Stimulated activated CD8-positive, alpha-beta memory T cell treated with anti-CD3 and anti-CD28 coated beads, Interleukin-15, amount 100 ng/mL, for 48 hours (primary cell): Measurements from ENCODE around the gene ACBD3.

Experiments
- DNase-seq, 2 donors: peaks; one replicate each; pipeline ENCODE4 v3.0.0-alpha.2; 2020; ENCODE audit warnings: low read depth in 2 of 2

ACBD3 gene

GRCh38 chr1:226111883-226112261 lies 74.7 kb downstream of the ACBD3 start:
- DNase-seq, result no peak

- no peak for DNase-seq
Measured at GRCh38 chr1:226111098-226111882, 75.3 kb downstream of the ACBD3 start.

GRCh38 chr1:226110249-226111097 lies 76.1 kb downstream of the ACBD3 start:
- DNase-seq, result peak; percentile 69 to 77

GRCh38 chr1:226109829-226110248 lies 76.7 kb downstream of the ACBD3 start:
- DNase-seq, result peak; percentile 76 to 77

- no peak for DNase-seq
Measured at GRCh38 chr1:226108935-226109828, 77.4 kb downstream of the ACBD3 start.

- DNase-seq, result no peak
Measured at GRCh38 chr1:226107471-226108460, 78.8 kb downstream of the ACBD3 start.

GRCh38 chr1:226104671-226105121 lies 81.8 kb downstream of the ACBD3 start:
- DNase-seq, result no peak

GRCh38 chr1:226100436-226101391 lies 85.8 kb downstream of the ACBD3 start:
- no peak for DNase-seq

GRCh38 chr1:226098870-226099835 lies 87.4 kb downstream of the ACBD3 start:
- DNase-seq, result peak in 1 of 2 donors; percentile 17

- no peak for DNase-seq
Measured at GRCh38 chr1:226097866-226098625, 88.5 kb downstream of the ACBD3 start.

GRCh38 chr1:226095286-226095685 lies 91.3 kb downstream of the ACBD3 start:
- DNase-seq, result no peak
